NT2/D1 (cell line): Measurements from ENCODE around the gene ZNF22.

Source experiments
- SUZ12 ChIP-seq: IDR thresholded peaks from 2 replicates; pipeline ENCODE4 v1.6.1; 2011; ENCODE audit not compliant: insufficient read length, insufficient read depth; ENCODE audit errors: extremely low read depth
- ZNF274 ChIP-seq: IDR thresholded peaks from 2 replicates; pipeline ENCODE4 v1.6.1; 2011; ENCODE audit warnings: mild to moderate bottlenecking, low read depth, low read length

GRCh38 chr10:45023426-45023825 is 22.7 kb downstream of the ZNF22 start:
- TF ChIP-seq SUZ12 (no peak), ZNF274 (no peak)
